Measurements from ENCODE around the gene HMG20B. TPM values are rescaled to one million over a fixed set of nuclear protein-coding genes. Genes with fewer than 3 reads are reported as not detected.
A peak's percentile ranks its signal among the peaks of the same experiment; 100 is the strongest.

The HMG20B gene
- total and polyA plus RNA-seq, 8 donors, result 39.8 to 638 (median 96.8) TPM

GRCh38 chr19:3549816-3550215 lies 22.9 kb upstream of the HMG20B start:
- no peak overlapping the region for H3K4me3 ChIP-seq
- no peak overlapping the region for H3K27ac ChIP-seq
- 83 to 92% (median 89%) methylated on average over 10 of the region's 10 CpGs for WGBS, 5 donors
- peaks cover 2 to 42% (median 16%) of the 10 kb centered on the region in 4 donors for H3K4me1 ChIP-seq
- intact Hi-C loops (cut with DNase I; ENCODE audit: low total_unique reads), result loop anchor here (10.0 kb wide), 1 partner anchor 65 kb away; no protein-coding TSS in a partner anchor
- no peak for TF ChIP-seq POLR2AphosphoS5 (IDR thresholded peaks at IDR 0.05)
- TF ChIP-seq CTCF (IDR thresholded peaks at IDR 0.05), result no peak
- no peak for TF ChIP-seq EP300 (IDR thresholded peaks at IDR 0.05)
- no peak for TF ChIP-seq POLR2A (IDR thresholded peaks at IDR 0.05)
- peaks cover 8 to 54% (median 50%) of the 10 kb centered on the region in 4 donors for H3K36me3 ChIP-seq
- H3K9me3 ChIP-seq, result no peaks in the 10 kb centered on the region
- DNase-seq, result no peak
- no peaks in the 10 kb centered on the region for H3K27me3 ChIP-seq

GRCh38 chr19:3550947-3551791 lies 21.6 kb upstream of the HMG20B start:
- WGBS, 5 donors, result 92 to 94% (median 93%) methylated on average over 14 to 34 of the region's 34 CpGs
- no peak overlapping the region for H3K4me3 ChIP-seq
- H3K9me3 ChIP-seq, result no peaks in the 10 kb centered on the region
- peaks cover 10 to 43% (median 25%) of the 10 kb centered on the region in 4 donors for H3K4me1 ChIP-seq
- DNase-seq, result no peak
- TF ChIP-seq POLR2AphosphoS5 (IDR thresholded peaks at IDR 0.05) (no peak), POLR2A (IDR thresholded peaks at IDR 0.05) (no peak), CTCF (IDR thresholded peaks at IDR 0.05) (no peak), EP300 (IDR thresholded peaks at IDR 0.05) (no peak)
- H3K36me3 ChIP-seq, result peaks cover 3 to 42% (median 41%) of the 10 kb centered on the region in 4 donors
- no peak overlapping the region for H3K27ac ChIP-seq
- H3K27me3 ChIP-seq, result no peaks in the 10 kb centered on the region
- intact Hi-C loops (cut with DNase I; ENCODE audit: low total_unique reads), result no loop called here

GRCh38 chr19:3551792-3552095 lies 21.0 kb upstream of the HMG20B start:
- Histone ChIP-seq H3K4me3 (no peak overlapping the region), H3K4me1 (peaks cover 15 to 47% (median 29%) of the 10 kb centered on the region in 4 donors), H3K27ac (no peak overlapping the region), H3K27me3 (no peaks in the 10 kb centered on the region), H3K9me3 (no peaks in the 10 kb centered on the region), H3K36me3 (peaks cover 0 to 37% (median 36%) of the 10 kb centered on the region in 4 donors)
- DNase-seq, result no peak
- intact Hi-C loops (cut with DNase I; ENCODE audit: low total_unique reads), result no loop called here
- 76 to 87% (median 85%) methylated on average over 9 of the region's 9 CpGs for WGBS, 5 donors
- no peak for TF ChIP-seq POLR2A (IDR thresholded peaks at IDR 0.05)

DNA sequence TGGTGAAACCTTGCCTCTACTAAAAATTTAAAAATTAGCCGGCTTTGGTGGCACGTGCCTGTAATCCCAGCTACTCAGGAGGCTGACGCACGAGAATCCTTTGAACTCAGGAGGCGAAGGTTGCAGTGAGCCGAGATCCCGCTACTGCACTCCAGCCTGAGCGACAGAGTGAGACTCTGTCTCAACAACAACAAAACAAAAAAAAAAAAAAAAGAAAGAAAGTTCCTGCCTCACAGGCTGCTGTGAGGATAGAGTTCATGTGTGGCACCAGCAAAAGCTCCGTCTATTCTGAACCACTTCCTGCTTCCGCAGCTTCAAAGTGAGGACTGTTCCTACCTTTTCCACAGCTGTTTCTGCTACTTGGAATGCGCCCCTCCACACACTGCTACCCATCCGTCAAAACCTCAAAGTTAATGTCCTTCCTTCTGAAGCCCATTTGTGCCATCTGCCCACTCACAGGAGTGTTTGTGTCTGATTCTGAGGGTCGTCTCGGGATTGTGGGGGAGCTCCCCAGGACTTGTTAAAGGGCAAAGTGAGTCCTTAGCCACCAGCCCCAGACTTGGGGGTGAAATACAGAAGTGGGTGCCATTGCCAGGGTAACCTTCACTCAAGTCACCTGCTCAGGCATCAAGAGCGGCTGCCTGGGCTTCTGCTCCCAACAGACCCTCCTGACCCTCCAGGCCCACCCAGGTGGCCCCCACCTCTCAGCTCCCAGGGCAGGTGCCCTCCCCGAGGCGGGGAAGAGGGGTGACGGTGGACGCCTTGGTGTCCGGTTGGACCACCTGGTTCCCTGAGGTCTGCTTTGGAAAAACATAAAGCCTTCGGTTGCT lies 18.3 kb upstream of the HMG20B start:
- intact Hi-C loops (cut with DNase I; ENCODE audit: low total_unique reads), result no loop called here
- 71 to 80% (median 78%) methylated on average over 21 of the region's 21 CpGs for WGBS, 5 donors
- Histone ChIP-seq H3K27me3 (no peaks in the 10 kb centered on the region), H3K36me3 (peaks cover 0 to 16% (median 13%) of the 10 kb centered on the region in 4 donors), H3K4me3 (no peak overlapping the region), H3K4me1 (peaks cover 22 to 57% (median 41%) of the 10 kb centered on the region in 4 donors), H3K27ac (peak overlapping the region in 3 of 5 donors; percentile 21 to 90 (median 61)), H3K9me3 (no peaks in the 10 kb centered on the region)
- DNase-seq, result no peak
- TF ChIP-seq EP300 (IDR thresholded peaks at IDR 0.05), result no peak
- no peak for TF ChIP-seq CTCF (IDR thresholded peaks at IDR 0.05)
- no peak for TF ChIP-seq POLR2A (IDR thresholded peaks at IDR 0.05)
- TF ChIP-seq POLR2AphosphoS5 (IDR thresholded peaks at IDR 0.05), result no peak

Measured in stomach (tissue), 9 donors.